LNCAP (cell line): ENCODE measurements around the gene KRTAP12-1.

Experiments used
- CTCF ChIP-seq: fragments of 450-650 bp; IDR thresholded peaks from 2 replicates; pipeline ENCODE4 v1.5.1; 2017; ENCODE audit warnings: mild to moderate bottlenecking

Gene KRTAP12-1

GRCh38 chr21:44681861-44682579 is at the start of gene KRTAP12-1:
TSS of gene KRTAP12-1 (minus strand) at chr21:44682163. CDS start at chr21:44682123, 40 bp downstream.
- no peak for TF ChIP-seq CTCF

- no peak for TF ChIP-seq CTCF
Observed at GRCh38 chr21:44730951-44731579, 49.1 kb upstream of the KRTAP12-1 start.

GRCh38 chr21:44730028-44730395 is 48.0 kb upstream of the KRTAP12-1 start:
- no peak for TF ChIP-seq CTCF

GRCh38 chr21:44729336-44730027 is 47.5 kb upstream of the KRTAP12-1 start:
- no peak for TF ChIP-seq CTCF

GRCh38 chr21:44728716-44729115 is 46.8 kb upstream of the KRTAP12-1 start:
- TF ChIP-seq CTCF: no peak

- no peak for TF ChIP-seq CTCF
Observed at GRCh38 chr21:44727757-44728156, 45.8 kb upstream of the KRTAP12-1 start.

- no peak for TF ChIP-seq CTCF
Observed at GRCh38 chr21:44727321-44727720, 45.4 kb upstream of the KRTAP12-1 start.
